Activated CD8-positive, alpha-beta T cell treated with anti-CD3 and anti-CD28 coated beads, Interleukin-2, amount 10 ng/mL, durations not matched to agents 7 days and 5 days (primary cell): ENCODE data around the gene HOXA2. TPM values are rescaled to one million over a fixed set of nuclear protein-coding genes. Genes with fewer than 3 reads are reported as not detected.

Experiments used
- ATAC-seq: fragments of 150-1000 bp; cut with Tn5 transposase; one replicate; pipeline ENCODE4 v1.10.0; 2021; ENCODE audit warnings: moderate library complexity
- CTCF ChIA-PET: fragments of 350-600 bp; sonication (Branson Sonifier 250); formaldehyde crosslinking; loops from one replicate; lab custom pipeline; 2021; ENCODE audit warnings: antibody characterized with exemption; lab: Charles Lee
- POLR2A ChIA-PET: fragments of 350-600 bp; sonication (Branson Sonifier 250); formaldehyde crosslinking; loops from one replicate; lab custom pipeline; 2021; ENCODE audit warnings: antibody characterized with exemption; lab: Charles Lee
- DNase-seq: peaks from one replicate; pipeline ENCODE4 v3.0.0-alpha.2; 2020
- H3K27ac Mint-ChIP-seq: one replicate; pipeline ENCODE4 v1.8.0; 2021; ENCODE audit warnings: mild to moderate bottlenecking, mixed read lengths
- H3K27me3 Mint-ChIP-seq: one replicate; pipeline ENCODE4 v1.8.0; 2021; ENCODE audit warnings: low read depth, mixed read lengths
- H3K36me3 Mint-ChIP-seq: one replicate; pipeline ENCODE4 v1.8.0; 2021; ENCODE audit warnings: low read depth, mixed read lengths
- H3K4me1 Mint-ChIP-seq: one replicate; pipeline ENCODE4 v1.8.0; 2021; ENCODE audit warnings: low read depth, mixed read lengths
- H3K4me3 Mint-ChIP-seq: one replicate; pipeline ENCODE4 v1.8.0; 2021; ENCODE audit warnings: mild to moderate bottlenecking, mixed read lengths
- H3K9me3 Mint-ChIP-seq: one replicate; pipeline ENCODE4 v1.8.0; 2022; ENCODE audit warnings: mixed read lengths; ENCODE audit not compliant: insufficient read depth
- total RNA-seq, 2 experiments: library from RNA; stranded (reverse); gene quantifications; one replicate each; pipeline ENCODE4 v1.2.3, GENCODE V29; 2021

The HOXA2 gene
- total RNA-seq, 2 experiments from 2014 or later, result not detected

- ChIA-PET CTCF (no interaction called here), POLR2A (no interaction called here)
- DNase-seq (no peak), ATAC-seq (no peak)
- peaks cover 4% of the 10 kb centered on the region for H3K4me1 Mint-ChIP-seq
- peaks cover 42% of the 10 kb centered on the region for H3K27me3 Mint-ChIP-seq
- no peak overlapping the region for H3K4me3 Mint-ChIP-seq
- no peak overlapping the region for H3K27ac Mint-ChIP-seq
- H3K36me3 Mint-ChIP-seq, result no peaks in the 10 kb centered on the region
- no peaks in the 10 kb centered on the region for H3K9me3 Mint-ChIP-seq
Observed at GRCh38 chr7:27128776-27129728, 26.6 kb upstream of the HOXA2 start.

GRCh38 chr7:27128034-27128433 lies 25.6 kb upstream of the HOXA2 start:
- no peak for DNase-seq
- H3K36me3 Mint-ChIP-seq, result no peaks in the 10 kb centered on the region
- no peak for ATAC-seq
- POLR2A ChIA-PET, result no interaction called here
- no peaks in the 10 kb centered on the region for H3K4me1 Mint-ChIP-seq
- H3K27ac Mint-ChIP-seq, result no peak overlapping the region
- CTCF ChIA-PET, result no interaction called here
- H3K27me3 Mint-ChIP-seq, result peaks cover 35% of the 10 kb centered on the region
- H3K4me3 Mint-ChIP-seq, result no peak overlapping the region
- H3K9me3 Mint-ChIP-seq, result no peaks in the 10 kb centered on the region

- Mint-ChIP-seq H3K27me3 (peaks cover 30% of the 10 kb centered on the region), H3K4me1 (peaks cover 2% of the 10 kb centered on the region), H3K27ac (no peak overlapping the region), H3K4me3 (no peak overlapping the region), H3K9me3 (no peaks in the 10 kb centered on the region), H3K36me3 (no peaks in the 10 kb centered on the region)
- ATAC-seq (no peak), DNase-seq (no peak)
- ChIA-PET POLR2A (no interaction called here), CTCF (interaction anchor here (0.9 kb wide), 1 partner anchor 24 kb away, joined by 3 read pairs; no protein-coding TSS in a partner anchor)
Observed at GRCh38 chr7:27126596-27127327, 24.3 kb upstream of the HOXA2 start.

- Mint-ChIP-seq H3K27me3 (peaks cover 28% of the 10 kb centered on the region), H3K9me3 (no peaks in the 10 kb centered on the region)
- POLR2A ChIA-PET, result no interaction called here
Observed at GRCh38 chr7:27125986-27126394, 23.5 kb upstream of the HOXA2 start.

GRCh38 chr7:27124902-27125689 lies 22.6 kb upstream of the HOXA2 start:
- Mint-ChIP-seq H3K27ac (no peak overlapping the region), H3K4me1 (peaks cover 2% of the 10 kb centered on the region), H3K4me3 (no peak overlapping the region), H3K36me3 (no peaks in the 10 kb centered on the region), H3K27me3 (peaks cover 28% of the 10 kb centered on the region), H3K9me3 (no peaks in the 10 kb centered on the region)
- POLR2A ChIA-PET, result no interaction called here
- no peak for DNase-seq
- CTCF ChIA-PET, result no interaction called here
- ATAC-seq, result no peak

More at GRCh38 chr7:27125986-27126394, 23.5 kb upstream of the HOXA2 start:
- CTCF ChIA-PET, result interaction anchor here (0.9 kb wide), 1 partner anchor 24 kb away, joined by 3 read pairs; no protein-coding TSS in a partner anchor
- DNase-seq (no peak), ATAC-seq (no peak)
- Mint-ChIP-seq H3K4me3 (no peak overlapping the region), H3K36me3 (no peaks in the 10 kb centered on the region), H3K4me1 (peaks cover 2% of the 10 kb centered on the region), H3K27ac (no peak overlapping the region)

GRCh38 chr7:27124096-27124901 lies 21.8 kb upstream of the HOXA2 start:
- DNase-seq (no peak), ATAC-seq (no peak)
- ChIA-PET CTCF (no interaction called here), POLR2A (no interaction called here)
- no peak overlapping the region for H3K4me3 Mint-ChIP-seq
- H3K4me1 Mint-ChIP-seq, result peaks cover 2% of the 10 kb centered on the region
- H3K27ac Mint-ChIP-seq, result no peak overlapping the region
- no peaks in the 10 kb centered on the region for H3K9me3 Mint-ChIP-seq
- H3K27me3 Mint-ChIP-seq, result peaks cover 28% of the 10 kb centered on the region
- no peaks in the 10 kb centered on the region for H3K36me3 Mint-ChIP-seq

- ChIA-PET CTCF (no interaction called here), POLR2A (no interaction called here)
- Mint-ChIP-seq H3K4me3 (no peak overlapping the region), H3K27me3 (peaks cover 23% of the 10 kb centered on the region), H3K27ac (no peak overlapping the region), H3K9me3 (no peaks in the 10 kb centered on the region), H3K36me3 (no peaks in the 10 kb centered on the region), H3K4me1 (peaks cover 2% of the 10 kb centered on the region)
- DNase-seq (no peak), ATAC-seq (no peak)
Observed at GRCh38 chr7:27123477-27124053, 21.1 kb upstream of the HOXA2 start.

- Mint-ChIP-seq H3K36me3 (no peaks in the 10 kb centered on the region), H3K27me3 (peaks cover 21% of the 10 kb centered on the region), H3K9me3 (no peaks in the 10 kb centered on the region), H3K4me1 (peaks cover 2% of the 10 kb centered on the region), H3K27ac (no peak overlapping the region), H3K4me3 (no peak overlapping the region)
- no peak for DNase-seq
- ChIA-PET CTCF (no interaction called here), POLR2A (no interaction called here)
- ATAC-seq, result no peak
Observed at GRCh38 chr7:27123007-27123476, 20.6 kb upstream of the HOXA2 start.

GRCh38 chr7:27122077-27122910 lies 19.8 kb upstream of the HOXA2 start:
- H3K27ac Mint-ChIP-seq, result no peak overlapping the region
- ChIA-PET CTCF (no interaction called here), POLR2A (interaction anchor here (1.3 kb wide), 1 partner anchor 8 kb away, joined by 3 read pairs; the partner anchor contains the start of gene HOXA4)
- H3K4me3 Mint-ChIP-seq, result no peak overlapping the region
- peaks cover 14% of the 10 kb centered on the region for H3K27me3 Mint-ChIP-seq
- no peaks in the 10 kb centered on the region for H3K9me3 Mint-ChIP-seq
- no peak for ATAC-seq
- H3K36me3 Mint-ChIP-seq, result no peaks in the 10 kb centered on the region
- DNase-seq, result no peak
- H3K4me1 Mint-ChIP-seq, result peaks cover 2% of the 10 kb centered on the region

GRCh38 chr7:27121684-27122076 lies 19.2 kb upstream of the HOXA2 start:
- ChIA-PET POLR2A (interaction anchor here (1.3 kb wide), 1 partner anchor 9 kb away, joined by 3 read pairs; the partner anchor contains the start of gene HOXA4), CTCF (no interaction called here)
- Mint-ChIP-seq H3K9me3 (no peaks in the 10 kb centered on the region), H3K36me3 (no peaks in the 10 kb centered on the region), H3K27me3 (peaks cover 10% of the 10 kb centered on the region), H3K27ac (no peak overlapping the region), H3K4me3 (no peak overlapping the region), H3K4me1 (peaks cover 2% of the 10 kb centered on the region)
- ATAC-seq, result no peak
- DNase-seq, result no peak
